Bronchial smooth muscle cell (primary cell): ENCODE results near the gene ORMDL3. TPM values are rescaled to one million over a fixed set of nuclear protein-coding genes. Genes with fewer than 3 reads are reported as not detected.

Source experiments
- total RNA-seq: library from RNA; depleted of rRNA; stranded (reverse); fragments of >200 nt; gene quantifications from 2 replicates; pipeline ENCODE4 v1.2.1, GENCODE V29; 2014

Gene ORMDL3
- 58.2 and 69.5 TPM in 2 replicates for total RNA-seq

GRCh38 chr17:39927101-39927928 is at the start of gene ORMDL3, which contains the start of gene LRRC3C:
Gene ORMDL3, minus strand, starts transcription at chr17:39927601. Its CDS starts 3,398 bp downstream, at chr17:39924203.
Gene LRRC3C, plus strand, starts transcription at chr17:39927732. Its CDS starts 13,792 bp downstream, at chr17:39941524.

GRCh38 chr17:39962642-39963220 is 35.3 kb upstream of the ORMDL3 start, which contains the start of gene GSDMA:
Gene GSDMA, plus strand, starts transcription at chr17:39963004. Its CDS starts 2,684 bp downstream, at chr17:39965688.

Other genes starting within 250 kb of the ORMDL3 start
- gene PGAP3, start 239.5 kb downstream of the ORMDL3 start, total RNA-seq: 12.5 and 20.2 TPM in 2 replicates
- gene ERBB2, start 227.5 kb downstream of the ORMDL3 start, total RNA-seq: 24.6 and 30.3 TPM in 2 replicates
- gene MIEN1, start 197.1 kb downstream of the ORMDL3 start, total RNA-seq: 14.3 and 14.7 TPM in 2 replicates
- gene GRB7, start 189.7 kb downstream of the ORMDL3 start, total RNA-seq: 0.16 TPM in 1 of 2 replicates, not detected in the other
- under 0.01 TPM in 1 of 2 replicates, not detected in the other for gene IKZF3, start 63.3 kb downstream of the ORMDL3 start, total RNA-seq
- not detected in 2 replicates for gene ZPBP2, start 59.4 kb downstream of the ORMDL3 start, total RNA-seq
- gene GSDMB, start 9.0 kb downstream of the ORMDL3 start, total RNA-seq: 5.5 and 5.6 TPM in 2 replicates
- not detected in 2 replicates for gene LRRC3C, start 131 bp upstream of the ORMDL3 start, total RNA-seq
- gene GSDMA, start 35.4 kb upstream of the ORMDL3 start, total RNA-seq: not detected in 2 replicates
- 56.8 and 63.4 TPM in 2 replicates for gene PSMD3, start 53.2 kb upstream of the ORMDL3 start, total RNA-seq
- gene CSF3, start 87.8 kb upstream of the ORMDL3 start, total RNA-seq: 0.16 TPM in 1 of 2 replicates, not detected in the other
- gene MED24, start 126.8 kb upstream of the ORMDL3 start, total RNA-seq: 23.8 and 27.2 TPM in 2 replicates
- gene THRA, start 135.4 kb upstream of the ORMDL3 start, total RNA-seq: 25.5 and 51.2 TPM in 2 replicates
- 1.9 and 2.2 TPM in 2 replicates for gene NR1D1, start 173.0 kb upstream of the ORMDL3 start, total RNA-seq
- 32.2 and 32.6 TPM in 2 replicates for gene MSL1, start 194.4 kb upstream of the ORMDL3 start, total RNA-seq
- gene CASC3, start 212.9 kb upstream of the ORMDL3 start, total RNA-seq: 21.2 and 25.5 TPM in 2 replicates
- gene RAPGEFL1, start 249.9 kb upstream of the ORMDL3 start, total RNA-seq: 0.52 and 1.6 TPM in 2 replicates